ENCODE results near the gene ZPBP2. TPM values are rescaled to one million over a fixed set of nuclear protein-coding genes. Genes with fewer than 3 reads are reported as not detected.

Gene ZPBP2
- total RNA-seq, 1 experiment from 2014 or later, result not detected

GRCh38 chr17:39846205-39846604 lies 21.8 kb upstream of the ZPBP2 start:
- WGBS (ENCODE audit: extremely low coverage, insufficient read length, low lambda C conversion rate), result no CpG with 5 or more reads among the region's 4 CpGs
- no peak overlapping the region for H3K4me2 ChIP-seq (ENCODE audit: insufficient read depth, insufficient read length, low read length)
- H3K4ac ChIP-seq (ENCODE audit: low read depth, low read length), result no peak overlapping the region
- H2AK5ac ChIP-seq (ENCODE audit: insufficient read length, low read length), result no peak overlapping the region
- no peaks in the 10 kb centered on the region for H3K4me1 ChIP-seq (ENCODE audit: insufficient read depth, low read length)
- no peaks in the 10 kb centered on the region for H3K79me2 ChIP-seq (ENCODE audit: insufficient read depth, low read length)
- no peak overlapping the region for H2AFZ ChIP-seq (ENCODE audit: low read length)
- H3K9ac ChIP-seq (ENCODE audit: extremely low read depth, insufficient read length, low read length), result no peak overlapping the region
- TF ChIP-seq CTCF (conservative IDR thresholded peaks at IDR 0.05), result no peak
- no peaks in the 10 kb centered on the region for H4K20me1 ChIP-seq (ENCODE audit: control insufficient read depth, insufficient read depth, insufficient read length)
- no peak for DNase-seq
- Mint-ChIP-seq H3K4me1 (no peaks in the 10 kb centered on the region), H3K36me3 (ENCODE audit: insufficient read depth in 1 of 3, low read depth in 3 of 3) (no peaks in the 10 kb centered on the region), H3K27me3 (ENCODE audit: low read depth) (no peaks in the 10 kb centered on the region; the same call in 1 of the 2 replicates), H3K27ac (no peak overlapping the region), H3K4me3 (no peak overlapping the region), H3K9me3 (no peaks in the 10 kb centered on the region)
- H3K9me3 ChIP-seq (ENCODE audit: control insufficient read depth, low read depth, low read length), result no peaks in the 10 kb centered on the region
- H3K23me2 ChIP-seq (ENCODE audit: insufficient read length, low read depth, low read length, poor library complexity, severe bottlenecking), result no peaks in the 10 kb centered on the region
- H3K23ac ChIP-seq (ENCODE audit: insufficient read length, low read depth, low read length), result no peak overlapping the region
- H3T11ph ChIP-seq (ENCODE audit: low read length), result no peak overlapping the region
- no peak overlapping the region for H2BK5ac ChIP-seq (ENCODE audit: insufficient read length, low read length)
- no peak overlapping the region for H4K91ac ChIP-seq (ENCODE audit: insufficient read length, low read depth, low read length)
- no peaks in the 10 kb centered on the region for H3K79me1 ChIP-seq (ENCODE audit: insufficient read depth, low read depth, low read length, poor library complexity, severe bottlenecking)
- H2BK12ac ChIP-seq (ENCODE audit: insufficient read length, low read depth, low read length), result no peak overlapping the region
- H3K27ac ChIP-seq (ENCODE audit: insufficient read length, low read depth, low read length), result no peak overlapping the region
- H4K8ac ChIP-seq (replicated peaks; ENCODE audit: insufficient read length, low read depth, low read length), result no peak overlapping the region
- H3K14ac ChIP-seq (ENCODE audit: insufficient read depth, low read length), result no peak overlapping the region
- H2BK20ac ChIP-seq (ENCODE audit: low read depth, low read length, poor library complexity, severe bottlenecking), result no peak overlapping the region
- no peak overlapping the region for H2BK15ac ChIP-seq (ENCODE audit: low read depth, low read length)
- no peak overlapping the region for H2BK120ac ChIP-seq (ENCODE audit: low read depth, low read length, poor library complexity, severe bottlenecking)
- no peak overlapping the region for H4K5ac ChIP-seq (ENCODE audit: insufficient read length, low read depth, low read length)
- H3K27me3 ChIP-seq (ENCODE audit: insufficient read depth, low read length), result no peaks in the 10 kb centered on the region
- no peak overlapping the region for H3K56ac ChIP-seq (ENCODE audit: insufficient read length, low read depth, low read length)
- no peak overlapping the region for H3K18ac ChIP-seq (ENCODE audit: insufficient read length, low read depth, low read length)

All from H9 (cell line).